Testis (tissue), 2 donors: Measurements from ENCODE around the gene KIFAP3.

ENCODE experiments used
- POLR2A ChIP-seq: fragments of 450-650 bp; IDR thresholded peaks from one replicate; pipeline ENCODE4 v1.6.1; 2017; ENCODE audit warnings: antibody characterized with exemption, mild to moderate bottlenecking, moderate library complexity
- TF ChIP-seq, protein P1 (sequence below), 3 experiments: fragments of 450-650 bp in 2 of 3; fragments of 200-600 bp in 1 of 3; sonication (generic) in 1 of 3; IDR thresholded peaks; one replicate each; pipeline ENCODE4 v1.5.1; 2016 to 2019; ENCODE audit warnings: antibody characterized with exemption in 3 of 3, mild to moderate bottlenecking in 2 of 3, moderate library complexity in 1 of 3

DNA sequence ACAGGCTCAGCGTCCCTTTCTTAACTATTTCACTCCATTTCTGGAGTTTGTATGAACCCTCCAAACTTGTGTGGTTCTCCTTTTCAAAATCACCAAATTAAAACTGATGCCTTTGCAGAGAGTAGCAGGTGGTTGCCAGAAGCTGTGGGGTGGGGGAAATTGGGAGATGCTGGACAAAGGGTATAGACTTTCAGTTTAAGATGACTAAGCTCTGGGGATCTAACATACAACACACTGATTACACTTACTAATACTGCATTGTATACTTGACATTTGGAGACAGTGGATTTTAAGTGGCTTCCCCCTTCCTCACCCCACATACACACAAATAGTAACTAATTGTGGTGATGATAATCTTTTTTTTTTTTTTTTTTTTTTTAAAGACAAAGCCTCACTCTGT is 169.7 kb downstream of the KIFAP3 start:
- TF ChIP-seq, protein P1, sequence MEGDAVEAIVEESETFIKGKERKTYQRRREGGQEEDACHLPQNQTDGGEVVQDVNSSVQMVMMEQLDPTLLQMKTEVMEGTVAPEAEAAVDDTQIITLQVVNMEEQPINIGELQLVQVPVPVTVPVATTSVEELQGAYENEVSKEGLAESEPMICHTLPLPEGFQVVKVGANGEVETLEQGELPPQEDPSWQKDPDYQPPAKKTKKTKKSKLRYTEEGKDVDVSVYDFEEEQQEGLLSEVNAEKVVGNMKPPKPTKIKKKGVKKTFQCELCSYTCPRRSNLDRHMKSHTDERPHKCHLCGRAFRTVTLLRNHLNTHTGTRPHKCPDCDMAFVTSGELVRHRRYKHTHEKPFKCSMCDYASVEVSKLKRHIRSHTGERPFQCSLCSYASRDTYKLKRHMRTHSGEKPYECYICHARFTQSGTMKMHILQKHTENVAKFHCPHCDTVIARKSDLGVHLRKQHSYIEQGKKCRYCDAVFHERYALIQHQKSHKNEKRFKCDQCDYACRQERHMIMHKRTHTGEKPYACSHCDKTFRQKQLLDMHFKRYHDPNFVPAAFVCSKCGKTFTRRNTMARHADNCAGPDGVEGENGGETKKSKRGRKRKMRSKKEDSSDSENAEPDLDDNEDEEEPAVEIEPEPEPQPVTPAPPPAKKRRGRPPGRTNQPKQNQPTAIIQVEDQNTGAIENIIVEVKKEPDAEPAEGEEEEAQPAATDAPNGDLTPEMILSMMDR (IDR thresholded peaks at IDR 0.05) = no peak
- no peak for TF ChIP-seq POLR2A
